ENCODE data around the gene ABHD10. TPM values are rescaled to one million over a fixed set of nuclear protein-coding genes. Genes with fewer than 3 reads are reported as not detected.
"Not testable (repeated sequence)": the region's sequence is repeated elsewhere in the genome, so short reads cannot be mapped to it uniquely, and the experiment has no call there.

ABHD10 gene
- total RNA-seq, 1 donor from 2014 or later = 28.2 TPM

DNA sequence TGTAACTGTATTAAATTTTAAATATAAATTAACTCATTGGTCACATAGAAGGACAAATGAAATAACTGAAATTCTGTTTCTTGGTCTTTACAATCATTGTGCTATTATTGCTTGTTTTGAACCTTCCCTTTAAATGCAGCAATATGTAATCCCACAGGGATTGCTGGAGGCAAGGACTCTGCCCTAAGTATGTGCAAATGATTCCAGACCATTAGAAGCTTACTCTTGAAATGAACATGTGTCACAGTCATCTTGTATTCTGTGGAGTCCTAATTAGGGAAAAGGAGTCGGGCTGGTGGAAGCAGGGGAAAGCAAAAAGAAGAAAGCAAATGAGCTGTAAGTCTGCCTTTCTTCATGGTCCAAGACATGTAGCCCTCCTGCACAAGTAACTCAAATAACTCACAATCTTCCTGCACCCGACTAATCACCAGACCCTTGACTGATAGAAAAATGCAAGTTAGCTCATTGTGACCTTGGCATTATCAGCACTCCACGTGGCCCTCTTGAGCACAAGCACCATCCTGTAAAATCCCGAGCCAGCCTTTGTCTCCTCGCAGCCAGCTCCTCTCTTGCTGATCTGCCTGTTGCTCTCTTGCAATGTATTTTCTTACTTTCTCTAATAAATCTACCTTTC, 53.4 kb downstream of the ABHD10 start:
- DNase-seq (ENCODE audit: low spot score) = no peak

DNA sequence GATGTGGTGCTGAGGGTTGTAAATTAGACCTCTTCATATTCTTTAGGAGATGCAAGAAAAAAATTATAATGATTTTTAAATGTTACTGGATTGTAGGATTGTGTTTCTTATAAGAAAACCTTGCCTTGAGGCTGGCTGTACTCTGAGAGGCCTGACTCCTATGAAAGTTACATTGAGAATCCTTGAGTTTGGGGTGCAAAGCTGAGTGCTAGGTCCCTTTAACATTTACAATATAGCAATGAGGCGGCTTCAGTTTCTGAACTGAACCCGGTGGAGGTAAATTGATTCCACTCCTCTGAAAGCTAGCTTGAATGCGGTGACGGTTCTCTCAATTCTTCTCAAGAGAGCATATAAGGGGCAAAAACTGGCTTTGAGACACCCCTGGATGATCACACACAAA, 55.6 kb downstream of the ABHD10 start, which contains the start of gene TMPRSS7:
TSS of gene TMPRSS7 (plus strand) at position 301 of the 400 bp plus-strand sequence. CDS start 110 bp downstream, outside the sequence.
- DNase-seq (ENCODE audit: low spot score) = no peak

DNA sequence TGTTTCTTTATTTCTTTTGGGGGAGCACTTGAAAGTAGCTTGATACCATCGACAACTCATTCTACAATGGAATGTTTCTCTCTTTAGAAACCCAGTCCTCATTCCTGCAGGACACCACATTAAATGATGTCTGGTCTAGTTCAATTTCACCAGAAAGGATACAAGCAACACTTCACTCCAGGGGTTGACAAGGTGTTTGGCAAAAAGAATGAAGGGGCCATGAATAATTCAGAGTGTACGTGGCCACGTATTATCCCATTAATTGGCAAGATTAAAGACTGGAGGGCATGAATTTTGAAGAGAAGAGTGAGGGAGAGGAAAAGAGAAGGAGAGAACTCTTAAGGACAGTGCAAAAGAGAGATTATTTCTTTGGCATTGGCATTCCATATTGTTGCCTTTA, 56.4 kb downstream of the ABHD10 start:
- DNase-seq (ENCODE audit: low spot score) = no peak

- not testable (repeated sequence) for DNase-seq (ENCODE audit: low spot score)
Observed at GRCh38 chr3:112037194-112037593, 58.4 kb downstream of the ABHD10 start.

GRCh38 chr3:112038863-112039262, 60.0 kb downstream of the ABHD10 start:
- DNase-seq (ENCODE audit: low spot score) = peak; percentile 50

DNA sequence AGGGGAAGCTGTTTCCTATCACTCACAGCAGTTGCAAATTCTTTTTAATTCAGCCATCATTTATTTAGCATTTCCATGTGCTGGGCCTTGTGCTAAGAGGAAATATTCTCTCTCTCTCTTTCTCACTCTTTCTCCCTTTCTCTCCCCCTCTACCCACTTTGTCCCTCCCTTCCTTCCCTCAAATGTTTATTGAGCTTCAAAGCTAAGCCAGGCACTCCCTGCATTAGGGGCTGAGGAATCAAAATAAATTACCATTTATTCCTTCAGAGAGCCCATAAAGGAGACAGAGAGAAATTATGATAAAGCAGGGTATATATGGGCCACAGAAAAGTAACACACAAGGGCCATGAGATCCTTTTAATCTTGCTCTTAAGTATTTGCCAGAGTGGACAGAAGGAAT, 62.5 kb downstream of the ABHD10 start:
- no peak for DNase-seq (ENCODE audit: low spot score)

DNA sequence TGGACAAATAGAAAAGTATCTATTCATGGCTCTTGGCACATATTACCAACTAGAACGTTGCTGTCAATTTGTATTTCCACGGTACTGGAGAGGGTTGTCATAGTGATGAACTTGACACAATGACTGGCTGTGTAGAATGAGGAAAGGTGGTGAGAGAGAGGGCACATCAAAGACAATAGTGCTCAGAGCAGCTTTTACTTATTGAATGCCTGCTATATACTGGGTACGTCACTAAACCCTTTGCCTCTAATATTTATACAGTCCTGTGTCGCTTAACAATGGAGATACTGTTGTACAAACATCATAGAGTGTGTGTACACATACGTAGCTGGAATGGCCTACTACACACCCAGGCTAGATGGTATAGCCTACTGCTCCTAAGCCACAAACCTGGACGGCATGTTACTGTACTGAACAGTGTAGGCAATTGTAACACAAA, 64.0 kb downstream of the ABHD10 start:
- no peak for DNase-seq (ENCODE audit: low spot score)

Other genes starting within 250 kb of the ABHD10 start
- gene PHLDB2, start 119.8 kb upstream of the ABHD10 start, total RNA-seq = 95.1 TPM
- not detected for gene TAGLN3, start 19.9 kb downstream of the ABHD10 start, total RNA-seq
- 0.21 TPM for gene TMPRSS7, start 55.7 kb downstream of the ABHD10 start, total RNA-seq
- 50.2 TPM for gene C3orf52, start 107.4 kb downstream of the ABHD10 start, total RNA-seq
- gene GCSAM, start 154.2 kb downstream of the ABHD10 start, total RNA-seq = 0.49 TPM

Measured in ureter (tissue), 1 donor.